Suprapubic skin (tissue), 4 donors: ENCODE results near the gene CACNA1D. TPM values are rescaled to one million over a fixed set of nuclear protein-coding genes. Genes with fewer than 3 reads are reported as not detected.
"Not testable (repeated sequence)": the region's sequence is repeated elsewhere in the genome, so short reads cannot be mapped to it uniquely, and the experiment has no call there.

Experiments
- DNase-seq, 2 donors: peaks; one replicate each; pipeline ENCODE4 v3.0.0-alpha.2; 2019; ENCODE audit warnings: low spot score in 2 of 2
- H3K27ac ChIP-seq: fragments of 200-600 bp; sonication (generic); one replicate; pipeline ENCODE4 v1.5.1; 2019
- H3K27me3 ChIP-seq: fragments of 200-600 bp; sonication (generic); one replicate; pipeline ENCODE4 v1.5.1; 2019
- H3K36me3 ChIP-seq: fragments of 200-600 bp; sonication (generic); one replicate; pipeline ENCODE4 v1.5.1; 2019
- H3K4me1 ChIP-seq: fragments of 200-600 bp; sonication (generic); one replicate; pipeline ENCODE4 v1.5.1; 2019
- H3K4me3 ChIP-seq: fragments of 200-600 bp; sonication (generic); one replicate; pipeline ENCODE4 v1.5.1; 2019; ENCODE audit warnings: mild to moderate bottlenecking
- H3K9me3 ChIP-seq: fragments of 200-600 bp; sonication (generic); one replicate; pipeline ENCODE4 v1.5.1; 2019
- CTCF ChIP-seq, 2 donors: fragments of 200-600 bp in 1 of 2; fragments of 450-650 bp in 1 of 2; sonication (generic) in 1 of 2; IDR thresholded peaks; one replicate each; pipeline ENCODE4 v1.5.1; 2016 to 2019; ENCODE audit warnings: antibody characterized with exemption in 2 of 2, mild to moderate bottlenecking in 1 of 2, moderate library complexity in 1 of 2
- EP300 ChIP-seq: sonication (generic); formaldehyde crosslinking; IDR thresholded peaks from one replicate; pipeline ENCODE4 v1.6.1; 2017; ENCODE audit warnings: antibody characterized with exemption
- POLR2A ChIP-seq, 2 donors: fragments of 450-650 bp; IDR thresholded peaks; one replicate each; pipeline ENCODE4 v1.6.1; 2017; ENCODE audit warnings: antibody characterized with exemption in 2 of 2, mild to moderate bottlenecking in 2 of 2, moderate library complexity in 2 of 2
- POLR2AphosphoS5 ChIP-seq, 3 donors: sonication (generic); formaldehyde crosslinking; IDR thresholded peaks; one replicate each; pipeline ENCODE4 v1.6.1; 2017; ENCODE audit warnings: antibody characterized with exemption in 3 of 3
- WGBS: methylation state at CpG from one replicate; pipeline ENCODE4 v1.1.5; 2018; 5-methylcytosine and 5-hydroxymethylcytosine counted together
- total RNA-seq, 4 donors: library from RNA; depleted of rRNA; stranded (reverse); fragments of >200 nt; gene quantifications; one replicate each; pipeline ENCODE4 v1.1.0, GENCODE V29; 2016

Gene CACNA1D
- total RNA-seq, 4 donors from 2014 or later, result 1.9 to 28.2 (median 6.3) TPM

DNA sequence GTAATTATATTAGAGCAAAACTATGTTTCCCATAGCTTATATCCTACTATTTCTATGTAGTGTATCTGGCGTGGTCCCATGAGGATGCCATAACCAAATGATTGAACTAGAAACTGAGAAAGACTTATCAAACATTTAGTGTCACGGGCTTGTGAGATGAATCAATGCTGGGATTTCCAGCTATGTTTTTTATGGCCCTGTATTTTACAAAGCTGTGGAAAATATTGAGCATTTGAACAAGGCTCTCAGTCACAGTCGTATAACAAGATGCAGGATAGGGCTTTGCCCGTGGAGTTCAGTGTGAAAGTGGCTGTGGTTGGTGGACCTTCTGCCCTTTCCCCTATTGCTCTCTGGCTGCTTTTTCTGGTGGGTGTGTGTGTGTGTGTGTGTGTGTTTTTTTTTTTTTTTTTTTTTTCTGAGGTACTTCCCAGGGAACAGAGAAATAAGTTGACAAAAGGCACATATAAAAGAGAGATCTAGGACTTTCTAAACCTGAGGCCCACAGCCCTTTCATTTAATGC, 60.7 kb downstream of the CACNA1D start:
- H3K4me3 ChIP-seq, result no peak overlapping the region
- DNase-seq, result no peak
- WGBS, result 88% methylated on average over 4 of the region's 4 CpGs
- TF ChIP-seq CTCF (IDR thresholded peaks at IDR 0.05), result no peak
- no peak for TF ChIP-seq POLR2AphosphoS5 (IDR thresholded peaks at IDR 0.05)
- no peak for TF ChIP-seq POLR2A (IDR thresholded peaks at IDR 0.05)
- no peak overlapping the region for H3K27ac ChIP-seq
- H3K9me3 ChIP-seq, result peaks cover 8% of the 10 kb centered on the region
- peaks cover 4% of the 10 kb centered on the region for H3K27me3 ChIP-seq
- no peaks in the 10 kb centered on the region for H3K36me3 ChIP-seq
- H3K4me1 ChIP-seq, result no peaks in the 10 kb centered on the region

DNA sequence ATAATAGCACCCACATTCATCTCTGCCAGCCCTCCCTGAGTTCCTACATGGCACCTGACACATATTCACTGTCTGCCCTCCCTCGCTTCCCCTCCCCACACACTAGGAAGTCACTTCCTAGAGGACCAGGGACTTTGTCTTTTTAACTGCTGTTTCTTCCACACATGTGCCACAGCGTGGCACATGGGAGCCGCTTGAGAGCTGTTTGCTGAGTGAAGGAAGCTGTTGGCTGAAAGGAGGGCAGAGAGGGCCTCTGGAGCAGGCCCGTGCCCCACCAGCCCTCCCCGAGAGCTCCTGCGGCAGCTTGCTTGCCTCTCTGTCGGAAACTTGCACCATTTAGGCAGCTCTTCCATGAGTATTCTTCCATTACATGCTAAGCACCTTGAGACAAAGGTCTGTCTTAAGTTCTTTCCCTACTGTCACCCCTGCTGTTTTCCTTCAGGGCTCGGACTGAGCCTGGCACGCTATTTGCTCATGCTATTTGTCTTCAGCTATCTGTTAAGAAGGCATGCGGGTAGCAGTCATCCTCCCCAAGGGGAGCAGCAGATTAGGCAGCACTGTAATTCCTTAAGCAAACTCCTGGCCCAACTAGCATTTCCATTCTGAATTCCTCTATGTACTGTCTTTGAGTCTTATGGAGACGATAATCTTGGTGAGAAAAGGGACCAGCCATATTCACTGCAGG, 72.2 kb downstream of the CACNA1D start:
- Histone ChIP-seq H3K9me3 (no peaks in the 10 kb centered on the region), H3K27ac (no peak overlapping the region), H3K4me3 (no peak overlapping the region), H3K4me1 (no peaks in the 10 kb centered on the region), H3K36me3 (no peaks in the 10 kb centered on the region), H3K27me3 (no peaks in the 10 kb centered on the region)
- no peak for DNase-seq
- 89% methylated on average over 11 of the region's 11 CpGs for WGBS
- TF ChIP-seq EP300 (no peak), POLR2A (IDR thresholded peaks at IDR 0.05) (no peak), CTCF (IDR thresholded peaks at IDR 0.05) (no peak), POLR2AphosphoS5 (IDR thresholded peaks at IDR 0.05) (no peak)

- TF ChIP-seq POLR2AphosphoS5 (IDR thresholded peaks at IDR 0.05) (no peak), POLR2A (IDR thresholded peaks at IDR 0.05) (no peak), CTCF (IDR thresholded peaks at IDR 0.05) (no peak), EP300 (no peak)
- H3K27me3 ChIP-seq, result no peaks in the 10 kb centered on the region
- DNase-seq, result no peak
- H3K4me3 ChIP-seq, result no peak overlapping the region
- WGBS, result 58% methylated on average over 2 of the region's 2 CpGs
- no peaks in the 10 kb centered on the region for H3K9me3 ChIP-seq
- H3K36me3 ChIP-seq, result no peaks in the 10 kb centered on the region
- no peaks in the 10 kb centered on the region for H3K4me1 ChIP-seq
- H3K27ac ChIP-seq, result no peak overlapping the region
Observed at GRCh38 chr3:53570081-53570480, 75.7 kb downstream of the CACNA1D start.

DNA sequence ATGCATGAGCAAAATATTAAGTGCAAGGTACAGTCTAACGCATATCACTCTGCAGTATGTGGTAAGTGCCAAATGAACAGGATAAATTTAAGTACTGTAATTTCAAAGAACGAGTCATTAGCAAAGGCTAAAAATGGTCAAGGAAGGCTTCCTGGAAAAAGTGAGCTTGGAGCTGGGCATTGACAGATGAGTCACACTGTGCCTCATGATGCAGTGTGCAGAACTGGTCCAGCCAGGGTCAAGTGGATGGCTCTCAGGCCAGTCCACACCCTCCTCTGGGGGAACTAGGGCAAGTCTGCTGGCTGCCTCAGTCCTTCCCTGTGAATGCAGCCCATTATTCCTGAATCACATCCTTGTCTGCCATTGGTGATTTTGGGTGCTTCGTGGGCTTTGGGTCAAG, 76.3 kb downstream of the CACNA1D start:
- no peaks in the 10 kb centered on the region for H3K9me3 ChIP-seq
- no peaks in the 10 kb centered on the region for H3K27me3 ChIP-seq
- H3K27ac ChIP-seq, result no peak overlapping the region
- H3K36me3 ChIP-seq, result no peaks in the 10 kb centered on the region
- no peak overlapping the region for H3K4me3 ChIP-seq
- TF ChIP-seq EP300, result no peak
- DNase-seq, result no peak
- WGBS, result 82% methylated on average over 3 of the region's 3 CpGs
- H3K4me1 ChIP-seq, result no peaks in the 10 kb centered on the region

DNA sequence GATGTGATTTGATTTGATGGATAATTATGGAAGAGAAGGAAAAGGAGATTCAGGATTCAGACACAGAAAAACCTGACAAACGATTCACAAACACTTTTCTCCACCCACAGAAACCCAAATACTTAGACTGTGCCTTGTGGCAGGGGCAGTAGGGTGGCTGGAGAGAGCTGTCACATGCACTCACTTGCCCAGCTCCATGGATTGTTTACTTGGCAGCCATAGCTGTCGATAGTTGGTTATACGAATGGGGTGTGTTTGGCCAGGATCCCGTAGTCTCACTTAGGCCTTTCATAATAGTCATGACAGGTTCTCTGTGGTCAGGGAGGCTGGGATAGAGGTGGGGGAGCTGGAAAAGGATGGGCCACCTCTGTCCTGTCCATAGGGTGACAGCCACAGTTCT, 76.9 kb downstream of the CACNA1D start:
- Histone ChIP-seq H3K4me3 (no peak overlapping the region), H3K36me3 (no peaks in the 10 kb centered on the region), H3K27ac (no peak overlapping the region), H3K4me1 (no peaks in the 10 kb centered on the region), H3K27me3 (no peaks in the 10 kb centered on the region), H3K9me3 (no peaks in the 10 kb centered on the region)
- no peak for DNase-seq
- no peak for TF ChIP-seq POLR2A (IDR thresholded peaks at IDR 0.05)
- TF ChIP-seq CTCF (IDR thresholded peaks at IDR 0.05), result no peak
- TF ChIP-seq EP300, result no peak
- TF ChIP-seq POLR2AphosphoS5 (IDR thresholded peaks at IDR 0.05), result no peak
- WGBS, result 66% methylated on average over 4 of the region's 4 CpGs

- H3K4me3 ChIP-seq, H3K27me3 ChIP-seq, H3K9me3 ChIP-seq, H3K4me1 ChIP-seq, H3K27ac ChIP-seq, H3K36me3 ChIP-seq, DNase-seq: not testable (repeated sequence)
- 92% methylated on average over 4 of the region's 4 CpGs for WGBS
Observed at GRCh38 chr3:53572184-53572583, 77.8 kb downstream of the CACNA1D start.
